Measurements from ENCODE around the gene RASGEF1C.

The RASGEF1C gene

DNA sequence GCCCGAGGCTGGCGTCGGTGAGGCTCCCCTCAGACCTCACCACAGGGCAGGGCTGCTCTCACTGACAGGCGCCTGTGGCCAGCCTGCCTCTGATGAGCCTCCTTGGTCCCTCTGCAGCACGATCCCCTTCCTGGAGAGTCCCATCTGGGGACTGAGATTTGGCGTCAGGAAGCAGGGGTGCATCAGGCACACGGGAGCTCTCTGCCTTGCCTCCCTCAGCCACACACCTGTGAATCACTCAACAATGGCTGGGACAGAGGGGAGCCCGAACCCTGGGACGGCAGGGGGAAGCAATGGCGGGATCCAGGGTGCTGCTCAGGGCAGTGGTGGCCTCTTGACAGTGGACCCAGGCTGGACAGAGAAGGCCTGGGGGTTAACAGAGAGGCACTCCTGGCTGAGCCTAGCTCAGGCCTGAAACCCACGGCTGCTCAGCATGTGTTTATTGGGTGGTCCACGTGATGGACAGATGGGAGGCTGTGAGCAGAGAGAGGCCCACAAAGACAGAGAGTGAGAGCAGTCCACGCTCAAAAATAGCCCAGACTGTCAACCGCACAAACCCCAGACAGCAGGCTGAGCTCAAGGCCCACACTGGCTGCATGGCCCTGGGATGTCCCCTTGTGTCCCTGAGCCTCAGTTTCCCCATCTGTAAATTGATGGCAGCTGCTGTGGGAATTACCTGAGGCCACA lies 11.9 kb downstream of the RASGEF1C start:
- no peak overlapping the region for H3K27ac ChIP-seq
- DNase-seq (ENCODE audit: low spot score), result no peak

DNA sequence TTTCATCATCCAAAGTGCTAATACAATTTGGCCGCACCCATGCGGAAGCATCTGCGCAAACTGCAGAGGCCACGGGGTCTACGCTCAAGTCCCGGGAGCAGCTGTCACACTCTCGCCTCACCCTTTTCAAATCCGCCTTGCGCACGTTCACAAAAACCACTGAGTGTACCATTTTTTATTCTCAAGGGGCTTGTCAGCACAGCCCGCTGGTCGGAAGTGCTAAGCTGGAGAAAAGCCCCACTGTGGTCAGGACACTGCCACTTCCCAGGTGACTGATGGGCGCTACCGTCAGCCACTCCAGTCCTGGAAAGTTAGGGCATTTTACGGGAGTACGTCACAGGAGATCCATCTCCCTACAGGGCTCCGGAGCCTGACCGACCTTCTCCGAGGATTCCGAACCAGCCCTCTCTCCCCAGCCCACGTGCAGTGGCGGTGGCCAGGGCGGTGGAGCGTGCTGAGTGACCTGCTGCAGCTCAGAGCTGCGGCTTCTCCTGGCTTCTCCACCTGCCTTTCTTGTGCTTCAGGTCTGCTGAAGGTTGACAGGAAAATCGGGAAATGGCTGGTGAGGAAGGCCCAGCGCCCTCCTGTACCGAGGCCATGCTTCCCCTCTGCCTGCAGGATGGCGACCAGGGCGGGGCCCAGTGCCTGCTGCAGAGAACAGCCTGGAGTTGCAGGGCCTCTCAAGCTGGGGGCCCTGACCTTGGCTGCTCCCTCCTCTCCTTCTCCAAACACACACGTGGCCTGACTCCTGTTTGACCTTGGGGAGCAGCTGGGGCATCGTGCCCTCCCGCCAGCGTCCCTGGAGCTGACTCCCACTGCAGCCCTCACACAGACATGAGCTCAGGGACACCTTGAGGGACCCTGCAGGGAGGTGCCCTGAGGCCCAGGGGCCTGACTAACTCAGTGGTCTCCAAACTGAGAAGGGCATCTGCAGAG lies 14.3 kb downstream of the RASGEF1C start:
- Histone ChIP-seq H3K27ac (no peak overlapping the region), H3K4me3 (no peak overlapping the region)
- DNase-seq (ENCODE audit: low spot score), result no peak
- no peak for TF ChIP-seq CTCF (IDR thresholded peaks at IDR 0.05)

More for the DNA sequence above, 11.9 kb downstream of the RASGEF1C start:
- no peak overlapping the region for H3K4me3 ChIP-seq
- TF ChIP-seq CTCF (IDR thresholded peaks at IDR 0.05), result no peak

GRCh38 chr5:180193749-180194375 lies 15.1 kb downstream of the RASGEF1C start:
- H3K27ac ChIP-seq, result no peak overlapping the region
- TF ChIP-seq CTCF (IDR thresholded peaks at IDR 0.05), result no peak
- no peak for DNase-seq (ENCODE audit: low spot score)
- H3K4me3 ChIP-seq, result no peak overlapping the region

DNA sequence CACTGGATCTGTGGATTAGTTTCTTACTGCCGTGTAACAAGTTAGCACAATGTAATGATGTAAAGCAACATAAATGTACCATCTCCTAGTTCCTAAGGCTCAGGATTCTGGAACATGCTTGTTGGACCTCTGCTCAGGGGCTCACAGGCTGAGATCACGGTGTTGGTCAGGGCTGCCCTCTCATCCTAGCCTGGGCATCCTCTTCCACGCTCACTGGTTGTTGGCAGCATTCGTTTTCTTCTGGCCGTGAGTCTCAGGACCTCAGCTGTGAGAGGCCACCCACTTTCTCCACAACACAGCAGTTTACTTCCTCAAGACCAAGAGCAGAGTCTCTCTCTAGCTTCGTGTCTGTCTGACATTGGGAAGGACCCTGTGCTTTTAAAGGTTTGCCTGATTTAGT lies 17.3 kb downstream of the RASGEF1C start:
- no peak overlapping the region for H3K27ac ChIP-seq
- no peak for DNase-seq (ENCODE audit: low spot score)
- H3K4me3 ChIP-seq, result no peak overlapping the region
- no peak for TF ChIP-seq CTCF (IDR thresholded peaks at IDR 0.05)

DNA sequence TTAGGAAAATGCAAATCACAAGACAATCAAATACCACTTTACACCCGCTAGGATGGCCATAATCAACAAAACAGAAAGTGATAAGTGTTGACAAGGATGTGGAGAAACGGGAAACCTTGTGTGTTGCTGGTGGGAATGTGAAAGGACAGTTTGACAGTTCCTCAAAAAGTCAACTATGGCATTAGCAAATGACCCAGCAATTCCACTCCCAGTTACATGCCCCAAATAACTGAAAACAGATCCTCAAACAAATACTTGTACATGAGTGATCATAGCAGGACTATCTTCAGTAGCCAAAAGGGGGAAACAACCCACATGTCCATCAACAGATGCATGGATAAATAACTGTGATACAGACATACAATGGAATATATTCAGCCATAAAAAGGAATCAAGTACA lies 21.2 kb downstream of the RASGEF1C start:
- no peak for DNase-seq (ENCODE audit: low spot score)
- no peak overlapping the region for H3K27ac ChIP-seq
- TF ChIP-seq CTCF (IDR thresholded peaks at IDR 0.05), result no peak

DNA sequence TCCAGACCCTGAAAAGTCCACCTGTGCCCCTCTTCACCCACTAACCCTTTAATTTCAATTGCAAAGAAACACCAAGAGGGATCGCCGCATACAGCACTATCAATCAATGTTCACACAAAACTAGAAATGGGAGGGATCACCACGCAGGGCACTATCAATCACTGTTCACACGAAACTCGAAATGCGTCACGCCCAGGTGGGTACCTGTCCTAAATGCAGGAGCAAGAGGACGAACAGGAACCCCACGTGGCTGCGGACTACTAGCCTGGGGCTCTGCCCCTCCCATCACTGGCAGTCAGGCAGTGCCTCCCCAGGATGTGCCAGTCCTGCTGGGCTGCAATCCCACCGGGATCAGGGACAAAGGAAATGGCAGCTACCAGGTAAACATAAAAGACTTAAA lies 28.2 kb downstream of the RASGEF1C start:
- DNase-seq (ENCODE audit: low spot score), result no peak
- no peak for TF ChIP-seq CTCF (IDR thresholded peaks at IDR 0.05)
- no peak overlapping the region for H3K4me3 ChIP-seq
- H3K27ac ChIP-seq, result no peak overlapping the region

More for the DNA sequence above, 21.2 kb downstream of the RASGEF1C start:
- no peak overlapping the region for H3K4me3 ChIP-seq
